Esophagus muscularis mucosa (tissue), 3 donors: Measurements from ENCODE around the gene CAPN9.

Source experiments
- CTCF ChIP-seq, 3 experiments: fragments of 200-600 bp in 2 of 3; fragments of 450-650 bp in 1 of 3; sonication (generic) in 2 of 3; IDR thresholded peaks; one replicate each; pipeline ENCODE4 v1.5.1; 2017 to 2019; ENCODE audit warnings: antibody characterized with exemption in 3 of 3, mild to moderate bottlenecking in 2 of 3, moderate library complexity in 1 of 3
- POLR2AphosphoS5 ChIP-seq, 2 donors: sonication (generic); formaldehyde crosslinking; IDR thresholded peaks; one replicate each; pipeline ENCODE4 v1.6.1; 2017; ENCODE audit warnings: antibody characterized with exemption in 2 of 2

GRCh38 chr1:230745071-230745470 lies 2.1 kb upstream of the CAPN9 start:
- TF ChIP-seq POLR2AphosphoS5 (IDR thresholded peaks at IDR 0.05): no peak
- TF ChIP-seq CTCF (IDR thresholded peaks at IDR 0.05): no peak
